AG09309 (cell line): ENCODE measurements around the gene GRM8.

Source experiments
- DNase-seq: peaks from one replicate; pipeline ENCODE4 v3.0.0-alpha.2; 2010; ENCODE audit warnings: low read depth
- H3K4me3 ChIP-seq: 2 replicates; pipeline ENCODE4 v1.5.1; 2011; ENCODE audit warnings: mild to moderate bottlenecking, low read depth, low read length, moderate library complexity; ENCODE audit not compliant: control insufficient read depth
- TF ChIP-seq, protein P1 (sequence below): IDR thresholded peaks from 2 replicates; pipeline ENCODE4 v1.5.1; 2011; ENCODE audit warnings: mild to moderate bottlenecking, low read depth, low read length, inconsistent platforms; ENCODE audit not compliant: insufficient read depth, control insufficient read depth; ENCODE audit errors: missing control alignments

The GRM8 gene

DNA sequence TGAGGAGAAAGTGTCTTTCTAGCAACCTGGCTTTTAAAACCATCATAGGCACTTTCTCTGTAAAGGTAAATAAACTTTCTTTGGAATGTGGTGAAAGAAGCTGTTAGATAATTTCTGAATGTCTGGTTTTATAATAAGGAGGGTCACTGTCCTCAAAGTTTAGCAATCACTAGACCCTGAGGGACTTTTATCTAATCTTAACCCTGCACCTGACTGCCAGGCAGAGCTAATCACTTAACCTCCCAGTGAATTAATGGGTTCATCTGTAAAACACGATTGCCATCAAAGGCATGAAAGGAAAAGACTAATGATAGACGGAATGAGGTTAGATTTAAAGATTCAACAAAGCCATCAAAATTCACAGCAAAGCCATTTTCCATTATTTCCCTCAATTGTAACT lies 553.8 kb downstream of the GRM8 start:
- H3K4me3 ChIP-seq: no peak overlapping the region
- TF ChIP-seq, protein P1, sequence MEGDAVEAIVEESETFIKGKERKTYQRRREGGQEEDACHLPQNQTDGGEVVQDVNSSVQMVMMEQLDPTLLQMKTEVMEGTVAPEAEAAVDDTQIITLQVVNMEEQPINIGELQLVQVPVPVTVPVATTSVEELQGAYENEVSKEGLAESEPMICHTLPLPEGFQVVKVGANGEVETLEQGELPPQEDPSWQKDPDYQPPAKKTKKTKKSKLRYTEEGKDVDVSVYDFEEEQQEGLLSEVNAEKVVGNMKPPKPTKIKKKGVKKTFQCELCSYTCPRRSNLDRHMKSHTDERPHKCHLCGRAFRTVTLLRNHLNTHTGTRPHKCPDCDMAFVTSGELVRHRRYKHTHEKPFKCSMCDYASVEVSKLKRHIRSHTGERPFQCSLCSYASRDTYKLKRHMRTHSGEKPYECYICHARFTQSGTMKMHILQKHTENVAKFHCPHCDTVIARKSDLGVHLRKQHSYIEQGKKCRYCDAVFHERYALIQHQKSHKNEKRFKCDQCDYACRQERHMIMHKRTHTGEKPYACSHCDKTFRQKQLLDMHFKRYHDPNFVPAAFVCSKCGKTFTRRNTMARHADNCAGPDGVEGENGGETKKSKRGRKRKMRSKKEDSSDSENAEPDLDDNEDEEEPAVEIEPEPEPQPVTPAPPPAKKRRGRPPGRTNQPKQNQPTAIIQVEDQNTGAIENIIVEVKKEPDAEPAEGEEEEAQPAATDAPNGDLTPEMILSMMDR: no peak
- no peak for DNase-seq

DNA sequence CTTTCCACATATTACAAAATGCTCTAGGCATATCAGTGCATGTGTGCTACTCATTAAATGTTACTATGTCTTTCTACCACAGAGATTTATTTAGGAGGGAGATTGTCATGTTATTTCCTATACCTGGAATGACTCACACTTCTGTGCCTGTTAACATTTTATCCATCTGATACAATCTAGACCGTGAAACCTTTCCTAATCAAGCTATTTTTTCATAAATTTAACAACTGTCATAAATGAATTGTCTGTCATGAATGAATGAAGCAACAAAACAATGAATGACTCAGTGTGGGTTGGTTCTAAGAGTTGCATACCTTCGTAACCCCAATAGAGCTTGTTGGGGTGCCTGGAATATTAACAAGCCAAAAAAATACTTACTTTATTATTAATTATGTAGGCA lies 554.3 kb downstream of the GRM8 start:
- TF ChIP-seq, protein P1: no peak
- no peak overlapping the region for H3K4me3 ChIP-seq
- no peak for DNase-seq

DNA sequence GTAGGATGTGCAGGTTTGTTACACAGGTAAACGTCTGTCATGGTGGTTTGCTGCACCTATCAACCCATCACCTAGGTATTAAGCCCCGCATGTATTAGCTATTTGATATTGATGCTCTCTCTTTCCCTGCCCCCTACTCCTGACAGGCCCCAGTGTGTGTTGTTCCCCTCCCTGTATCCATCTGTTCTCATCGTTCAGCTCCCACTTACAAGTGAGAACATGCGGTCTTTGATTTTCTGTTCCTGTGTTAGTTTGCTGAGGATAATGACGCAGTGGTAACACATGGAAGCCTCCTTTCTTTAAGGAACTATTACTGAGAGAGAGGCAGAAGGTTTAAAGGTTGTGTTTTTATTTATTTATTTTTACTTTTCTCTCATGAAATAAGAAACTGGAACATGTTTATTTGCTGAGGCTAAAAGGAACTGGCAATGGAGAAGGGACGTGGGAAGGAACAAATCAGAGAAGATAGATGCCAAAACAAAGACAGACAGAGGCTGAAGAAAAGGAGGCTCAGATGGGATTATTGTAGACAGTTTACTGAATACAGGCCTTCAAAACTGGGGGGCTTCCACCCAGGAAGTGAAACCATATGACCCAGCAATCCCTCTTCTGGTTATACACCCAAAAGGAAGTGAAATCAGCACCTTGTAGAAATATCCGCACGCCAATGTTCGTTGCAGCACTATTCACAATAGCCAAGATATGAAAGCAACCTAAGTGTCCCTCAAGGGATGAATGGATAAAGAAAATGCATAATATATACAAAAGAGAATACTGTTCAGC lies 556.3 kb downstream of the GRM8 start:
- TF ChIP-seq, protein P1: no peak
- DNase-seq: no peak
- no peak overlapping the region for H3K4me3 ChIP-seq

DNA sequence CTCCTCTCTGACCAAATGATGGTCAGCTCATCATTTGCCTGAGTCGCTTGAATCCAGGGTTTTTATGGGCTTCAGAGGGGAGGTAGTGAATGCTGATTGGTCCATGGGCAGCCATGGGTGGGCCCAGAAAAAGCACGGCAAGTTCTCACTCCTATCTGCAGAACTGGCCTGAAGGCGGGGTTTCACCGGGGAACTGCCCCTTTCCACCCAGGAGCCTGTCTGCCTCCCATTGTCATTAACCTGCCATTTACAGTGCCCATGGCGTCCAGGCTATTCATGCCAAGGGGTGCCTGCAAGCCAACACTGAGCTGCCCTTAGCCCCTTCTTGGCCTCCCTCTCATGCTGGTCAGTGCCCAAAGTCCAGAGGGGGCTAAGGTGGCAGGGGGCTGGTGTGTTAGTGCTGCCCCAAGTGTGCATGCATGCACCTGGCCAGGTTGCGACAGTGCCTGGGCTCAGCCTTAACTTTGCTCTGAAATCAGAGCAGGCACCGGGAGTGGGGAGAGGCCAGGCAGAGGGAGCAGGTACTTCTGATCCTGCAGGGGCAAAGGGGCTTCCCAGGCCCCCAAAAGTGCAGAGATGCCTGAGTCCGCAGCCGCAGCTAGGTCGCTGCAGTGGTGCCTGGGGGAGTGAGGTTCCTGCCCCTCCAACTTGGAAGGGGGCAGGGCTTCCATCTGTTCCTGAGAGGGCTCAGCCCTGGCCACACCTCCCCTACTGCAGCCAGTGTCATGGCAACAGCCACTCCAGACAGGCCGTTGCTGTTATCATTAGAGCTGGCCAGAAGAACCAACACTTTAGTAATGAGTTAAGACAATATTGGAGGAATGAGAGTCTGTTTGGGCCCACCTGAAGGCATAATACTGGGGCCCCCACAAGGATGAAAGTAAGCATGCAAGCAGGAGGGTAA lies 561.6 kb downstream of the GRM8 start:
- no peak for DNase-seq
- TF ChIP-seq, protein P1: no peak
- H3K4me3 ChIP-seq: no peak overlapping the region

DNA sequence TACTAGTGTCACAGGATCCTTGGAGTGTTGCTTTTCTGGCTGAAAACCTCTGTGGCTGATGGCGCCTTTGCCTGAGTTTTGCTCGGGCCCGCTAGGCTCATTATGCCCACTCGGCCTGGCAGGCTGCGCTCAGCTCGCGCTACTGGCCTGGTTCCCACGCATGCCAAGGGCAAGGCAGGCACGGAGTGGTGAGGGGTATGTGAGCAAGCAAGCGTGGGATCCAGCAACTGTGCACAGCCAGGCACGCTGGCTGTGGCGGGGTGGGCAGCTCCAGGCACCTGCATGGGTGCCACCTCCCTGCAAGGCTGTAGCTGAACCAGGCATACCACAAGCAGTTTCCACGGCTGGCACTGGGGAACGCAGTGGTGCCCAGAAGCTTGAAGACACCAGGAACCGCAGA lies 562.6 kb downstream of the GRM8 start:
- DNase-seq: no peak
- TF ChIP-seq, protein P1: no peak

DNA sequence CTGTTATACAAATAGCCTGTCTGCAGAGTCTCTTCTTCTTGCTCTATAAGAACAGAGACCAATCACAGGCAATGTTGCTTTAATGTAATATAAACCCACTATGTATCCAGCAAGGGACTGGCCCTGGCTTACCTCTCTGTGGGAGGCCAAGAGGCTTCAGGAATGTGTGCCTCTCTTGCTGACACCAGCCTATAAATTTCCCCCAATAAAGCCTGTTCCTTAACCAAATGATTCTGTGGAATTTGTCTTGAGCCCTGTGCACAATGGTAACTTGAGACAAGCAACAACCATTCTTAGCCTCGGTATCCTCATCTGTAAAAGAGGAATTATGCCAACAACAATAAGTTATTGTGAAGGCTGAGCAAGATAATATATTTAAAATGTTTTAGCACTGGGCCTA lies 563.7 kb downstream of the GRM8 start:
- no peak for DNase-seq
- TF ChIP-seq, protein P1: no peak
- no peak overlapping the region for H3K4me3 ChIP-seq

More for the DNA sequence above, 562.6 kb downstream of the GRM8 start:
- no peak overlapping the region for H3K4me3 ChIP-seq
